Activated B cell treated with CpG ODN at 0.5 μM for 24 hours (primary cell): ENCODE measurements around the gene PHLDB3. TPM values are rescaled to one million over a fixed set of nuclear protein-coding genes. Genes with fewer than 3 reads are reported as not detected.

Experiments
- ATAC-seq: fragments of 200-7000 bp; cut with Tn5 transposase; one replicate; pipeline ENCODE4 v1.10.0; 2021; ENCODE audit warnings: low read depth, mild to moderate bottlenecking, moderate library complexity
- CTCF ChIA-PET: fragments of 350-600 bp; sonication (Branson Sonifier 250); formaldehyde crosslinking; loops from one replicate; lab custom pipeline; 2021; ENCODE audit warnings: antibody characterized with exemption; lab: Charles Lee
- POLR2A ChIA-PET: fragments of 350-600 bp; sonication (Branson Sonifier 250); formaldehyde crosslinking; loops from one replicate; lab custom pipeline; 2021; ENCODE audit warnings: antibody characterized with exemption; lab: Charles Lee
- DNase-seq: peaks from one replicate; pipeline ENCODE4 v3.0.0; 2022
- H3K27ac Mint-ChIP-seq: one replicate; pipeline ENCODE4 v1.8.0; 2020; ENCODE audit warnings: mixed read lengths
- H3K27me3 Mint-ChIP-seq: one replicate; pipeline ENCODE4 v1.8.0; 2021; ENCODE audit warnings: mixed read lengths
- H3K36me3 Mint-ChIP-seq: one replicate; pipeline ENCODE4 v1.8.0; 2021; ENCODE audit warnings: low read depth, mixed read lengths
- H3K4me1 Mint-ChIP-seq: one replicate; pipeline ENCODE4 v1.8.0; 2021; ENCODE audit warnings: mixed read lengths
- H3K4me3 Mint-ChIP-seq: one replicate; pipeline ENCODE4 v1.8.0; 2020; ENCODE audit warnings: mild to moderate bottlenecking, mixed read lengths
- H3K9me3 Mint-ChIP-seq: one replicate; pipeline ENCODE4 v1.8.0; 2020; ENCODE audit warnings: mixed read lengths
- intact Hi-C: fragments of 100-400 bp; cut with micrococcal nuclease; formaldehyde crosslinking; loops from one replicate; pipeline ENCODE4 v1.15.1; 2024
- total RNA-seq: library from RNA; stranded (reverse); gene quantifications from 2 replicates; pipeline ENCODE4 v1.2.3, GENCODE V29; 2022
- TF ChIP-seq, protein P1 (sequence below): fragments of 200-600 bp; IDR thresholded peaks from one replicate; pipeline ENCODE4 v1.8.0; 2022; ENCODE audit warnings: antibody characterized with exemption, mild to moderate bottlenecking

The PHLDB3 gene
- total RNA-seq, 1 donor from 2014 or later = 32.2 TPM

DNA sequence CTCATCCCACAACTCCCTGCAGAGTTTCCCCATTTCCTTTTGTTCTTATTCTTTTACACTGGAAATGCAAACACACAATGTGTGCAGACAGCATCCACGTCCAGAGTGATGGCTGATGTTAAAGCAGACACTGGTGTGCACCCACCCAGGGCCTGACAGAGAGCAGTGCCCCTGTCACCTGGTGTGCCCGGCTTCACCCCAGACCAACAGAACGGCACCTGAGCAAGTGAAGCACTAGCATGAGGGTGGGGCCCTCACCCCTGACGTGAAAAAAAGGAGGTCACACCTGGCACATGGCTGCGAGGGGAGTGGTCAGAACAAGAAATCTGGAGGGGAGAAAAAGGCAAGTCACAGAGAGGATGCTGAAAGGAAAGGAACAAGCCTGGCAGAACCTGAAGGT is 40.7 kb upstream of the PHLDB3 start:
- TF ChIP-seq, protein P1, sequence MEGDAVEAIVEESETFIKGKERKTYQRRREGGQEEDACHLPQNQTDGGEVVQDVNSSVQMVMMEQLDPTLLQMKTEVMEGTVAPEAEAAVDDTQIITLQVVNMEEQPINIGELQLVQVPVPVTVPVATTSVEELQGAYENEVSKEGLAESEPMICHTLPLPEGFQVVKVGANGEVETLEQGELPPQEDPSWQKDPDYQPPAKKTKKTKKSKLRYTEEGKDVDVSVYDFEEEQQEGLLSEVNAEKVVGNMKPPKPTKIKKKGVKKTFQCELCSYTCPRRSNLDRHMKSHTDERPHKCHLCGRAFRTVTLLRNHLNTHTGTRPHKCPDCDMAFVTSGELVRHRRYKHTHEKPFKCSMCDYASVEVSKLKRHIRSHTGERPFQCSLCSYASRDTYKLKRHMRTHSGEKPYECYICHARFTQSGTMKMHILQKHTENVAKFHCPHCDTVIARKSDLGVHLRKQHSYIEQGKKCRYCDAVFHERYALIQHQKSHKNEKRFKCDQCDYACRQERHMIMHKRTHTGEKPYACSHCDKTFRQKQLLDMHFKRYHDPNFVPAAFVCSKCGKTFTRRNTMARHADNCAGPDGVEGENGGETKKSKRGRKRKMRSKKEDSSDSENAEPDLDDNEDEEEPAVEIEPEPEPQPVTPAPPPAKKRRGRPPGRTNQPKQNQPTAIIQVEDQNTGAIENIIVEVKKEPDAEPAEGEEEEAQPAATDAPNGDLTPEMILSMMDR = no peak
- ChIA-PET POLR2A (no interaction called here), CTCF (no interaction called here)
- no peaks in the 10 kb centered on the region for H3K9me3 Mint-ChIP-seq
- DNase-seq (no peak), ATAC-seq (no peak)
- intact Hi-C loops = no loop called here
- peaks cover 63% of the 10 kb centered on the region for H3K36me3 Mint-ChIP-seq
- H3K4me1 Mint-ChIP-seq = no peaks in the 10 kb centered on the region
- no peak overlapping the region for H3K4me3 Mint-ChIP-seq
- H3K27ac Mint-ChIP-seq = peak overlapping the region; percentile 18
- H3K27me3 Mint-ChIP-seq = no peaks in the 10 kb centered on the region

- no peaks in the 10 kb centered on the region for H3K4me1 Mint-ChIP-seq
- ChIA-PET POLR2A (interaction anchor here (0.7 kb wide), 1 partner anchor 80 kb away, joined by 4 read pairs; no protein-coding TSS in a partner anchor), CTCF (no interaction called here)
- intact Hi-C loops = no loop called here
- TF ChIP-seq, protein P1 = no peak
- peaks cover 67% of the 10 kb centered on the region for H3K36me3 Mint-ChIP-seq
- peaks cover 3% of the 10 kb centered on the region for H3K9me3 Mint-ChIP-seq
- no peak for DNase-seq
- H3K4me3 Mint-ChIP-seq = no peak overlapping the region
- ATAC-seq = no peak
- no peak overlapping the region for H3K27ac Mint-ChIP-seq
- no peaks in the 10 kb centered on the region for H3K27me3 Mint-ChIP-seq
Observed at GRCh38 chr19:43544077-43544476, 39.5 kb upstream of the PHLDB3 start.

- DNase-seq = no peak
- CTCF ChIA-PET = no interaction called here
- no peak overlapping the region for H3K4me3 Mint-ChIP-seq
- no peak for ATAC-seq
- no peaks in the 10 kb centered on the region for H3K27me3 Mint-ChIP-seq
- intact Hi-C loops = no loop called here
- H3K27ac Mint-ChIP-seq = no peak overlapping the region
- peaks cover 76% of the 10 kb centered on the region for H3K36me3 Mint-ChIP-seq
- peaks cover 7% of the 10 kb centered on the region for H3K9me3 Mint-ChIP-seq
- H3K4me1 Mint-ChIP-seq = no peaks in the 10 kb centered on the region
- TF ChIP-seq, protein P1 = no peak
- POLR2A ChIA-PET = no interaction called here
Observed at GRCh38 chr19:43541920-43542650, 37.5 kb upstream of the PHLDB3 start.

DNA sequence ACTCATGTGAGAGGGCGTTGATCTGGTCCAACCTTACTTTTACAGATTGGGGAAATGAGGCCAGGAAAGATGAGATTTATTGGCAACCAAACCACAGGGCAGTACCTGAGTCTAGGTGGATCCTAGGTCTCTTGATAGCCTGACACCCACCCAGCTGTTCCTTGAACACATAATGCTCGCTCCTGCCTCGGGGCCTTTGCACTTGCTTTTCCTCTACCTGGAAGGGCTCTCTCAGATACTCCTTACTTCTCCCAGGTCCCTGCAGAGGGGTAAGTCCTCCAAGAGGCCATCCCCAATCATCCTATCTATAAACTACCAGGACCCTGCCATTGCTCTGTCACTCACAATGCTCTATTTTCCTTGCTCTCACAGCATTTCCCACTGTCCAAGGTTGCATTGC is 35.8 kb upstream of the PHLDB3 start:
- Mint-ChIP-seq H3K9me3 (peaks cover 7% of the 10 kb centered on the region), H3K4me3 (no peak overlapping the region), H3K36me3 (peaks cover 75% of the 10 kb centered on the region), H3K27me3 (no peaks in the 10 kb centered on the region), H3K4me1 (peaks cover 1% of the 10 kb centered on the region), H3K27ac (no peak overlapping the region)
- TF ChIP-seq, protein P1 = no peak
- intact Hi-C loops = no loop called here
- ChIA-PET CTCF (interaction anchor here (1.5 kb wide), 1 partner anchor 16 kb away, joined by 4 read pairs; no protein-coding TSS in a partner anchor), POLR2A (no interaction called here)
- ATAC-seq = no peak
- DNase-seq = no peak

GRCh38 chr19:43538922-43539321 is 34.4 kb upstream of the PHLDB3 start:
- Mint-ChIP-seq H3K27ac (no peak overlapping the region), H3K27me3 (no peaks in the 10 kb centered on the region), H3K4me3 (no peak overlapping the region), H3K9me3 (peaks cover 7% of the 10 kb centered on the region), H3K4me1 (peaks cover 6% of the 10 kb centered on the region), H3K36me3 (peaks cover 61% of the 10 kb centered on the region)
- ATAC-seq (no peak), DNase-seq (no peak)
- CTCF ChIA-PET = no interaction called here
- POLR2A ChIA-PET = no interaction called here
- TF ChIP-seq, protein P1 = no peak
- intact Hi-C loops = no loop called here
